K562 (cell line): ENCODE data around the gene CCDC32. TPM values are rescaled to one million over a fixed set of nuclear protein-coding genes. Genes with fewer than 3 reads are reported as not detected.
A peak's percentile ranks its signal among the peaks of the same experiment; 100 is the strongest.

Experiments used
- CC2D1A ChIP-seq: fragments of 450-650 bp; IDR thresholded peaks from 2 replicates; pipeline ENCODE4 v1.6.1; 2017; ENCODE audit warnings: mild to moderate bottlenecking
- E2F1 ChIP-seq: sonication (generic); formaldehyde crosslinking; IDR thresholded peaks from 2 replicates; pipeline ENCODE4 v1.8.1; 2023; ENCODE audit warnings: mild to moderate bottlenecking, missing genetic modification reagents, moderate library complexity
- FOXP1 ChIP-seq: sonication (generic); formaldehyde crosslinking; IDR thresholded peaks from 2 replicates; pipeline ENCODE4 v1.8.0; 2022; ENCODE audit warnings: mild to moderate bottlenecking, missing genetic modification reagents
- HINFP ChIP-seq: fragments of 450-650 bp; conservative IDR thresholded peaks from 2 replicates; pipeline ENCODE4 v1.6.1; 2016; ENCODE audit warnings: missing genetic modification characterization, low read depth, mild to moderate bottlenecking, control low read depth, missing compliant biosample characterization
- L3MBTL2 ChIP-seq: fragments of 450-650 bp; IDR thresholded peaks from 2 replicates; pipeline ENCODE4 v1.6.1; 2016; ENCODE audit warnings: mild to moderate bottlenecking, moderate library complexity
- LEF1 ChIP-seq: fragments of 450-650 bp; IDR thresholded peaks from 2 replicates; pipeline ENCODE4 v1.6.1; 2016; ENCODE audit warnings: mild to moderate bottlenecking
- MNT ChIP-seq, 2 experiments: fragments of 450-650 bp; conservative IDR thresholded peaks; 2 replicates each; pipeline ENCODE4 v1.6.1; 2017; ENCODE audit warnings: mild to moderate bottlenecking in 2 of 2, moderate library complexity in 2 of 2
- NR2C2 ChIP-seq, 2 experiments: fragments of 200-800 bp in 1 of 2; sonication (Bioruptor generic) in 1 of 2; sonication (generic) in 1 of 2; formaldehyde crosslinking in 1 of 2; IDR thresholded peaks; 2 replicates each; pipeline versions ENCODE4 v1.6.1 to v1.8.0; 2016 to 2022; ENCODE audit warnings: mild to moderate bottlenecking in 1 of 2, missing compliant biosample characterization in 1 of 2, missing genetic modification characterization in 1 of 2, missing genetic modification reagents in 1 of 2
- RBBP5 ChIP-seq: fragments of 200-600 bp; sonication (generic); IDR thresholded peaks from 2 replicates; pipeline ENCODE4 v1.6.1; 2012; ENCODE audit warnings: borderline replicate concordance, mild to moderate bottlenecking, low read length, control low read depth, inconsistent platforms; ENCODE audit not compliant: insufficient read depth, poor library complexity, severe bottlenecking
- SIN3B ChIP-seq: fragments of 450-650 bp; IDR thresholded peaks from 2 replicates; pipeline ENCODE4 v1.6.1; 2017; ENCODE audit warnings: low read depth, mild to moderate bottlenecking, moderate library complexity
- SMARCA4 ChIP-seq: fragments of 450-650 bp; IDR thresholded peaks from 2 replicates; pipeline ENCODE4 v1.6.1; 2016
- SMARCA5 ChIP-seq: fragments of 450-650 bp; IDR thresholded peaks from 2 replicates; pipeline ENCODE4 v1.6.1; 2016
- TFAP4 ChIP-seq: sonication (generic); formaldehyde crosslinking; IDR thresholded peaks from 2 replicates; pipeline ENCODE4 v1.8.0; 2022; ENCODE audit warnings: missing genetic modification reagents, mild to moderate bottlenecking, moderate library complexity, borderline replicate concordance
- TOE1 ChIP-seq, 2 experiments: fragments of 450-650 bp in 1 of 2; sonication (generic) in 1 of 2; formaldehyde crosslinking in 1 of 2; IDR thresholded peaks; 2 replicates each; pipeline versions ENCODE4 v1.7.1 to v1.8.0; 2016 to 2022; ENCODE audit warnings: borderline replicate concordance in 2 of 2, mild to moderate bottlenecking in 2 of 2, antibody characterized with exemption in 1 of 2, inconsistent platforms in 1 of 2, low read depth in 1 of 2, missing genetic modification reagents in 1 of 2, moderate library complexity in 1 of 2
- TRIM28 ChIP-seq: fragments of 450-650 bp; IDR thresholded peaks from 2 replicates; pipeline ENCODE4 v1.6.1; 2017
- ZFP91 ChIP-seq: sonication (generic); formaldehyde crosslinking; IDR thresholded peaks from 2 replicates; pipeline ENCODE4 v1.8.0; 2022; ENCODE audit warnings: mild to moderate bottlenecking, missing genetic modification reagents
- ZFX ChIP-seq: sonication (generic); formaldehyde crosslinking; IDR thresholded peaks from 2 replicates; pipeline ENCODE4 v1.8.0; 2022; ENCODE audit warnings: mild to moderate bottlenecking, missing genetic modification reagents, moderate library complexity
- ZNF140 ChIP-seq: fragments of 250-450 bp; sonication (Bioruptor Pico); IDR thresholded peaks from 2 replicates; pipeline ENCODE4 v1.8.0; 2021; ENCODE audit warnings: moderate library complexity, mild to moderate bottlenecking, inconsistent platforms
- ZNF316 ChIP-seq: fragments of 450-650 bp; IDR thresholded peaks from 2 replicates; pipeline ENCODE4 v1.6.1; 2016
- ZNF589 ChIP-seq: fragments of 200-800 bp; sonication (Bioruptor generic); IDR thresholded peaks from 2 replicates; pipeline ENCODE4 v1.6.1; 2016; ENCODE audit warnings: low read depth, missing genetic modification characterization, missing compliant biosample characterization
- polyA plus RNA-seq, 8 experiments: library from polyadenylated mRNA; depleted of rRNA in 4 of 8; stranded (reverse) in 5 of 8; unstranded in 3 of 8; fragments of >200 nt; fragmentation: Nextera tagmentation in 2 of 8; fragmentation: Illumina TruSeq in 1 of 8; extraction: Ambion mirVana in 2 of 8; extraction: Trizol in 1 of 8; gene quantifications; 2 replicates each; pipeline versions ENCODE4 v1.2.1 to v1.2.3, GENCODE V29; 2011 to 2014; ENCODE audit warnings: inconsistent platforms in 1 of 8, missing spikeins in 1 of 8
- total RNA-seq, 7 experiments: library from RNA; depleted of rRNA in 6 of 7; stranded (reverse); fragments of >200 nt in 6 of 7; fragmentation: Illumina TruSeq in 2 of 7; extraction: Trizol in 2 of 7; gene quantifications; 2 replicates each; pipeline versions ENCODE4 v1.2.1 to v1.2.3, GENCODE V29; 2011 to 2021; ENCODE audit warnings: low replicate concordance in 1 of 7

CCDC32 gene
- total and polyA plus RNA-seq, 9 of the 15 experiments (the other 6 are each of a cell fraction or from before 2014, with no cell fraction given) = 22.2 to 94.8 (median 37.1) TPM

- TF ChIP-seq TOE1 (IDR thresholded peaks at IDR 0.05; ENCODE audit: borderline replicate concordance) (0 out of 2 replicates have a peak, but pooled peaks have one; percentile 43), TOE1 (CRISPR knock-in tag; IDR thresholded peaks at IDR 0.05; ENCODE audit: borderline replicate concordance, low read depth) (no peak), TFAP4 (CRISPR knock-in tag) (peak; percentile 77; the same call in 1 of the 2 replicates), SMARCA4 (0 out of 2 replicates have a peak, but pooled peaks have one; percentile 63), TRIM28 (peak; percentile 38; the same call in 1 of the 2 replicates), ZNF589 (0 out of 2 replicates have a peak, but pooled peaks have one; percentile 23), FOXP1 (CRISPR knock-in tag) (0 out of 2 replicates have a peak, but pooled peaks have one; percentile 41), SMARCA5 (no peak), LEF1 (peak; percentile 60), ZNF316 (0 out of 2 replicates have a peak, but pooled peaks have one; percentile 6), MNT (conservative IDR thresholded peaks at IDR 0.05) (peak in 1 of 2 experiments; percentile 36; a peak in 1 of 4 replicates), RBBP5 (peak; percentile 63), E2F1 (CRISPR knock-in tag) (0 out of 2 replicates have a peak, but pooled peaks have one; percentile 81), ZNF140 (CRISPR knock-in tag) (no peak), SIN3B (no peak), L3MBTL2 (peak; percentile 91), CC2D1A (peak; percentile 68; the same call in 1 of the 2 replicates), ZFP91 (no peak), ZFX (CRISPR knock-in tag) (peak; percentile 54), HINFP (tag) (no peak), NR2C2 (CRISPR knock-in tag; IDR thresholded peaks at IDR 0.05) (no peak), NR2C2 (tag; IDR thresholded peaks at IDR 0.05) (0 out of 2 replicates have a peak, but pooled peaks have one; percentile 29)
Measured at GRCh38 chr15:40506964-40507571, 57.8 kb downstream of the CCDC32 start (continued).
